HG03135 (cell line): Measurements from ENCODE around the gene CSRP1.
"Not testable (repeated sequence)": the region's sequence is repeated elsewhere in the genome, so short reads cannot be mapped to it uniquely, and the experiment has no call there.

Source experiments
- ATAC-seq: cut with Tn5 transposase; IDR thresholded peaks from one replicate; pipeline ENCODE4 v1.9.1; 2021; ENCODE audit warnings: mild to moderate bottlenecking, moderate library complexity; ENCODE audit not compliant: unreplicated experiment

CSRP1 gene

GRCh38 chr1:201538612-201539551 lies 32.0 kb upstream of the CSRP1 start, which contains the start of gene NAV1:
Gene NAV1 (plus strand): TSS chr1:201539127. CDS start chr1:201622885, 83,758 bp downstream.
- no peak for ATAC-seq

DNA sequence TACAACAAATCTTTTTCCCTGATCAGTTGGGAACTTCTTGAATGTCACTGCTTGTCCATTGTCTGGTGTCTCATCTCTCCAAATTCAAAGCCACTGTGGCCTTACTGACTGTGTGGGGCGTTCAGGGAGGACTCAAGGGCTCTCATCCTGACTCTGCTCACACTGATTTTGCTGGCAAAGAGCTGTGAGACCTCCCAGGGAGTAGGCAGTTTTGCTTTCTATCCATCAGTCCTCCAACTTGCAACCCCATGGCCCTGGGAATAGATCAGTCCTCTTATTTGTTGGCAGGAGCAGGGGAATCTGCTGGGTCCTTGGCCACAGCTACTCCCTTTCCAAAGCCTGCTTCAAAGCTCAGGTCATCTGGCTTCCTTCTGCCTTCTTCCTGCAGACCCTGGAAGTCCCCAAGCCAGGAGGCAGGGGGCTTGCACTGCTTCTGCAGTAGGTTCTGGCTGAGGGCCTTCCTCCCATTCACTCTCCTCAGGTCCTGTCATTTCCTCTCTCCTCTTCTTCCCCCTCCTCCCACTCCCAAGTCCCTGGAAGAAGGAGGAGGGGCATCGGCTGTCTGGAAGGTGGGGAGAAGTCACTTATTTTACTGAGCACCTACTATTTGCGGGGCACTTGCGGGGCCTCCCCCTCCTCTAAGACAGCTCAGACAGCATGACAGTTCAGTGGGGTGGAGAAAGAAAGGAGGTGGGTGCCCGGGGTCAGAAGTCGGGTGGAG lies 31.1 kb upstream of the CSRP1 start:
- ATAC-seq: no peak

DNA sequence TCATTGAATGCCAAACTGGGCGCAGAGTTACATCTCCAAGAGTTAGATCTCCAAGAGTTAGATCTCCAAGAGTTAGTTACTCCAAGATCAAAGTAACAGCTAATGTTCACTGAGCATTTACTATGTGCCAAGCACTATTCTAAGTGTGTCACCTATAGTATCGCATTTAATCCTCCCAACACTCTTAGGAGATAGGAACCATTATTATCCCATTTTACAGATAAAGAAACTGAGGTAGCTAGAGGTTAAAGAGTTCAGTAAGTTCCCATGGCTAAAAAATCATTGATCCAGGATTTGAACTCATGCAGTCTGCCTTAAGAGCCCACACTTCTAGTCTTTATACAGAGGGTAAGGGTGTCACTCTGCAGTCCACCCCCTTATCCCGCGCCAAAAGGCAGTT lies 30.5 kb upstream of the CSRP1 start:
- no peak for ATAC-seq

GRCh38 chr1:201537028-201537427 lies 30.1 kb upstream of the CSRP1 start:
- ATAC-seq: no peak

GRCh38 chr1:201536558-201536957 lies 29.6 kb upstream of the CSRP1 start:
- ATAC-seq: no peak

- ATAC-seq: no peak
Observed at GRCh38 chr1:201535919-201536245, 29.0 kb upstream of the CSRP1 start.

DNA sequence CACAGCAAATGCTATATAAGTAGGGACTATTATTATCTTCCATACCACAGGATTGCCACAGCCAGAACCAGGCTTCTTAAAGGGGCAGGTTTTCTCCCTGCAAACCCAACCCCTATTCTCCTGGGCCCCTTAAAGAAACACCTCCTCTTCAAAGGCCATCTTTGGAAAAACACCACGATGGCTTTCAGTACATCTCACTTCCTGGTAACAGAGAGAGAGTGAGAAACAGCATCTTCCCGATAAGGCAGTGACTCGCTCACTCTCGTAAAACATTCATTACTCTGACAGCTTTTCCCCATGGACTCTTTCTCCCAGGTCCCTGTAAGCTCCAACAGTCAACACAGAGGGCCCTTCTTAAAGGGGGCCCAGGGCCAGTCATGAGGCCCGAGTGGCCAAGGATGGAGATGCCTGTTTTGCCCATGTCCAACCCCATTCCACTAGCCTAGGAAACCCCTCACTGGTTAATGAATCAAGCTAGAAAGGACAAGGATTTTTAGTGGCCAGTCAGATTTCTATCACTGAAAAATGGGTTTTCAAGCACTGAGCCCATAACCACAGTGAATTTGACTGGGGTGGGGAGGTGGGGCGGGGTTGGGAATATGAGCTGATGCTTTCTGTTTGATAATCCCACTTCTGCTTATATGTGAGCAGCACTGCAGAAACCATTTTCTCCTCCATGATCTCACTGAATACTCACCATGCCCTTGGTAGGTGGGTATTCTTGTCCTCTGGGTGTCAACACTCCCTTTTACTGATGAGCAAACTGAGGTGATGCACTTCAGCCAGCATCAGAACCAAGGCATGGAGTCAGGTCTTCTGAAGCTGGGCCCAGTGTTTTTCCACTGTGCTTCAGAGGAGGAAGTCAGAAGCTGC lies 28.4 kb upstream of the CSRP1 start:
- ATAC-seq: no peak

- ATAC-seq: no peak
Observed at GRCh38 chr1:201533836-201534235, 26.9 kb upstream of the CSRP1 start.

- ATAC-seq: no peak
Observed at GRCh38 chr1:201531551-201532425, 24.9 kb upstream of the CSRP1 start.

- ATAC-seq: no peak
Observed at GRCh38 chr1:201530741-201531531, 24.0 kb upstream of the CSRP1 start.

GRCh38 chr1:201528631-201529252 lies 21.8 kb upstream of the CSRP1 start:
- ATAC-seq: no peak

DNA sequence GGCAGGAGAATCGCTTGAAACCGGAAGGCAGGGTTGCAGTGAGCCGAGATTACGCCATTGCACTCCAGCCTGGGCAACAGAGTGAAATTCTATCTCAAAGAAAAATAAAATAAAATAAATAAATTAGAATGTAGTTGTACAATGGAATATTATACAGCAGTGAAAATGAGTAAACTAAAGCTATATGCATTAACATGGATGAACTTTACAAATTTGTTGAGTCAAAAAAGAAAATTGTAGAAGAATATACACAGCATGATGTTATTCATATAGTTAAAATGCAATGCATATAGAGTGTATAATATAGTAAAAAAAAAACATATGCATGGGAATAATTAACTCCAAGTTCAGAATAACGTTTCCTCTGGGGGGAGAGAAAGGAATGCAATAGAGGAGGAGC lies 21.0 kb upstream of the CSRP1 start:
- no peak for ATAC-seq

DNA sequence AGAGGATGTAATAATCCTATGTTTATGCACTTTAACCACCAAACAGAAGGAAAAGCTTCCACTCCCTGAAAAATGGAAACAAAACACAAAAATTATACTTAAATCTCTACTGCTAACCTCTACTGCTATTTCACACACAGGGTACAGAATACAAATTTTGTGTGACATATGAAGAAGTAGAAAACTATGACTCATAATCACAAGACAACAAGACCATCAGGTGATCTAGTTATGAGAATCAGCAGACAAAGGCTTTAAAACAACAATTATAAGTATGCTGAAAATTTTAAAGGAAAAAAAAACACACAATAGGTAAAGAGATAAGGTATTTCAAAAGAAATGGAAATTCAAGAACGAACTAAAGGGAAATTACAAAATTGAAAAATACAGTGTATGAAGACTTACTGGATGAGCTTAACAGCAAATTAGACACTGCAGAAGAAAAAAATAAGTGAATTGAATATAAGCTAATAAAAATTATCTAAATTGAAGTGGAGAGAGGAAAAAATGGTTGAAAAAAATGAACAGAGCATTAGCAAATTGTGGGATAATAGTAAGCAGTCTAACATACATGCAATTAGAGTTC lies 18.4 kb upstream of the CSRP1 start:
- ATAC-seq: no peak

GRCh38 chr1:201520046-201520575 lies 13.2 kb upstream of the CSRP1 start:
- not testable (repeated sequence) for ATAC-seq

DNA sequence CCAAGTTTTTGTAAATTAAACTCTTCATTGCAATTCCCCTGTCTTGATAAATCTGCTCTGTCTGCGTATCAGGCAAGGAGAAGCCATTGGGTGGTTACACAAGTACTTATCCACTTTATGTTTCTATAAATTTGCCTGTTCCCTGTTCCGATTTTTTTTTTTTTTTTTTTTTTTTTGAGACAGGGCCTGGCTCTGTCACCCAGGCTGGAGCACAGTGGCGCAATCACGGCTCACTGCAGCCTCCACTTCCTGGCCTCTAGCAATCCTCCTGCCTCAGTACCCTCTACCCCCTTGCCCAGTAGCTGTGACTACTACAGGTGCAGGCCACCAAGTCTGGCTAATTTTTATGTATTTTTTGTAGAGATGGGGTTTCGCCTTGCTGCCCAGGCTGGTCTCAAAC lies 11.1 kb upstream of the CSRP1 start:
- ATAC-seq: no peak

GRCh38 chr1:201517631-201518030 lies 10.7 kb upstream of the CSRP1 start:
- ATAC-seq: no peak

DNA sequence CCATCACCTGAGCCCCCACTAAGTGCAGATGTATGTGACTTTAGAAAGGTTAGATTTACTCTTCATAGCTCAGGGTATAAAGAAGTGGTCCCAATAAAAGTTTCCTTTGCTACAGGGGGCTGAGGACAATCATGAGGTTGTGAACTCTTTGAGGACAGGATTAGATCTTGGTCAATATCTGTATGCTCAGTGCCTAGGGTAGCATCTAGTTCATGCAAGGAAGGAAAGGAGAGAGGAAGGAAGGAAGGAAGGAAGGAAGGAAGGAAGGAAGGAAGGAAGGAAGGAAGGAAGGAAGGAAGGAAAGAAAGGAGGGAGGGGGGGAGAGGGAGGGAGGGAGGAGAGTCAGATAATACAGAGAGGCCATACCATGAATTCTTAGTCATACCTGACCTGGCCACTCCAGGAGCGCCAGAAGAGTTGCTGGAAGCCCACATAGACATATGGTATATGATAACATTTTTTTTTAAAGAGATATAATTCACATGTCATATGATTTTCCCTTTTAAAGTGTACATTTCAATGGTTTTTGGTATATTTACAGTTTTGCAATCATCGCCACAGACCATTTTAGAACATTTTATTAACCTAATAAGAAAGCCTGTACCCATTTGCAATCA lies 9.7 kb upstream of the CSRP1 start:
- ATAC-seq: no peak

DNA sequence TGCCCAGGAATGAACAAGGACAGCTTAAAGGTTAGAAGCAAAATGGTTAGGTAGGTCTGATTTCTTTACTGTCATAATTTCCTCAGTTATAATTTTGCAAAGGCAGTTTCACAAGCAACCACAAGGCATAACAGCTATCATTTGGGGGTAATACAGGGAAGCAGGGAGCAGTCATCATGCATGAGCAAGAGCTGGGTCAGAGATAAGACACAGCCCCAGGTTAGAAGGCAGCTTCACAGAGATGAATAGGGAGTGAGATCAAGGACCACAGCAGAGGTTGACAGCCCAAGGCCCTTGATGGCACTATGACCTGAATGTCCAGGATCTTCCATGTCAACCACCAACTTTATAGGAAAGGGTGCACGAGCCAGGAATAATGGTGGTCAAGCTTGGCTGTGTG lies 9.0 kb upstream of the CSRP1 start:
- no peak for ATAC-seq
